Small intestine (tissue), 16 donors: ENCODE measurements around the gene PEAK3. TPM values are rescaled to one million over a fixed set of nuclear protein-coding genes. Genes with fewer than 3 reads are reported as not detected.

Experiments used
- DNase-seq, 2 donors: peaks; one replicate each; pipeline versions ENCODE4 v3.0.0 to v3.0.0-alpha.2; 2013
- FAIRE-seq: peaks from 2 replicates; lab custom pipeline; 2012; peaks lifted over from hg19 to GRCh38; lab: Jason Lieb, UNC
- H3K27ac ChIP-seq, 3 donors: one replicate each; pipeline ENCODE4 v1.5.1; 2013; ENCODE audit warnings: low read length in 2 of 3, mild to moderate bottlenecking in 2 of 3, control low read depth in 1 of 3, inconsistent platforms in 1 of 3, low read depth in 1 of 3, moderate library complexity in 1 of 3
- H3K27me3 ChIP-seq, 3 donors: one replicate each; pipeline ENCODE4 v1.6.1; 2013; ENCODE audit warnings: low read length in 3 of 3, inconsistent platforms in 1 of 3; ENCODE audit not compliant: control insufficient read depth in 3 of 3, insufficient read depth in 3 of 3
- H3K36me3 ChIP-seq, 3 donors: one replicate each; pipeline ENCODE4 v1.6.1; 2013; ENCODE audit warnings: low read length in 3 of 3, inconsistent platforms in 1 of 3, low read depth in 1 of 3, mild to moderate bottlenecking in 1 of 3, moderate library complexity in 1 of 3; ENCODE audit not compliant: control insufficient read depth in 3 of 3, insufficient read depth in 2 of 3
- H3K4me1 ChIP-seq, 3 donors: one replicate each; pipeline ENCODE4 v1.6.1; 2013; ENCODE audit warnings: low read length in 2 of 3, inconsistent platforms in 1 of 3, low read depth in 1 of 3, mild to moderate bottlenecking in 1 of 3, moderate library complexity in 1 of 3; ENCODE audit not compliant: control insufficient read depth in 3 of 3, insufficient read depth in 2 of 3
- H3K4me3 ChIP-seq, 3 donors: one replicate each; pipeline ENCODE4 v1.5.1; 2013; ENCODE audit warnings: low read length in 3 of 3, control low read depth in 1 of 3, inconsistent platforms in 1 of 3, low read depth in 1 of 3, mild to moderate bottlenecking in 1 of 3, moderate library complexity in 1 of 3
- H3K9me3 ChIP-seq, 2 donors: one replicate each; pipeline ENCODE4 v1.6.1; 2013; ENCODE audit warnings: low read depth in 1 of 2, low read length in 1 of 2; ENCODE audit not compliant: control insufficient read depth in 2 of 2, insufficient read depth in 1 of 2
- WGBS, 3 donors: extraction: QIAGEN DNeasy Blood & Tissue Kit; methylation state at CpG; one replicate each; pipeline ENCODE4 v1.1.7; 2013; 5-methylcytosine and 5-hydroxymethylcytosine counted together
- long read RNA-seq, 10 donors: transcript quantifications; one replicate each; lab custom pipeline, GENCODE V29; 2026
- polyA plus RNA-seq, 4 donors: library from polyadenylated mRNA; stranded (reverse) in 3 of 4; unstranded in 1 of 4; fragments of 200-250 nt in 3 of 4; fragments of 120-200 nt in 1 of 4; gene quantifications; one replicate each; pipeline versions ENCODE4 v1.2.1 to v1.2.3, GENCODE V29; 2013
- donor health status: healthy with polysubstance abuse.
- donor health status: control.
- donor health status: control.
- donor health status: Bipolar disorder and iron deficiency.
- donor health status: healthy.

The PEAK3 gene
- polyA plus RNA-seq: under 1 TPM in 3 of 4 donors, not detected in 1; 0.25 to 0.54 (median 0.46) TPM
- long read RNA-seq, donor 1: 0 reads
- long read RNA-seq, donor 2: 0 reads
- long read RNA-seq, donor 3: 0 reads
- long read RNA-seq, donor 4: 0 reads
- long read RNA-seq, donor 5: 0 reads
- long read RNA-seq, donor 6: 0 reads
- long read RNA-seq, donor 7: 0 reads
- long read RNA-seq, donor 8: 0 reads
- long read RNA-seq, donor 9: 0 reads
- long read RNA-seq, donor 10: 0 reads

GRCh38 chr19:2282062-2282861 lies at the start of gene PEAK3:
TSS of gene PEAK3 (minus strand) at chr19:2282175. CDS start at chr19:2280931, 1,244 bp downstream.
- no peaks in the 10 kb centered on the region for H3K36me3 ChIP-seq
- peaks cover 0 to 16% (median 0%) of the 10 kb centered on the region in 3 donors for H3K4me1 ChIP-seq
- 8 to 12% (median 11%) methylated on average over 37 to 41 of the region's 41 CpGs for WGBS, 3 donors
- peak within 1 kb of the TSS in 2 of 3 donors; percentile 28 to 58 for H3K27ac ChIP-seq
- H3K27me3 ChIP-seq: peaks cover 0 to 43% (median 0%) of the 10 kb centered on the region in 3 donors
- H3K9me3 ChIP-seq: no peaks in the 10 kb centered on the region
- peak within 1 kb of the TSS in 2 of 3 donors; percentile 10 to 27 for H3K4me3 ChIP-seq
- no peak for FAIRE-seq
- DNase-seq: peak; percentile 49 to 55

GRCh38 chr19:2330632-2331284 lies 48.8 kb upstream of the PEAK3 start:
- H3K4me1 ChIP-seq: peaks cover 2 to 63% (median 5%) of the 10 kb centered on the region in 3 donors
- WGBS, 3 donors: 21 to 60% (median 32%) methylated on average over 20 of the region's 20 CpGs
- peak; percentile 98 to 99 for DNase-seq

GRCh38 chr19:2330255-2330631 lies 48.3 kb upstream of the PEAK3 start:
- Histone ChIP-seq H3K36me3 (peaks cover 0 to 53% (median 3%) of the 10 kb centered on the region in 3 donors), H3K9me3 (peaks cover 0 to 4% of the 10 kb centered on the region in 2 donors), H3K27ac (peak overlapping the region; percentile 90 to 97 (median 96)), H3K4me1 (peaks cover 2 to 63% (median 5%) of the 10 kb centered on the region in 3 donors), H3K4me3 (peak overlapping the region in 1 of 3 donors; percentile 23), H3K27me3 (no peaks in the 10 kb centered on the region)
- WGBS, 3 donors: 16 to 59% (median 35%) methylated on average over 10 of the region's 10 CpGs
- FAIRE-seq (no peak), DNase-seq (no peak)

More at GRCh38 chr19:2330632-2331284, 48.8 kb upstream of the PEAK3 start:
- H3K36me3 ChIP-seq: peaks cover 0 to 53% (median 3%) of the 10 kb centered on the region in 3 donors
- H3K4me3 ChIP-seq: peak overlapping the region in 2 of 3 donors; percentile 13 to 29
- no peaks in the 10 kb centered on the region for H3K27me3 ChIP-seq
- H3K9me3 ChIP-seq: peaks cover 0 to 6% of the 10 kb centered on the region in 2 donors
- peak overlapping the region; percentile 90 to 97 (median 96) for H3K27ac ChIP-seq
- FAIRE-seq: no peak

- Histone ChIP-seq H3K36me3 (peaks cover 0 to 53% (median 3%) of the 10 kb centered on the region in 3 donors), H3K27me3 (no peaks in the 10 kb centered on the region), H3K4me1 (peaks cover 2 to 59% (median 5%) of the 10 kb centered on the region in 3 donors), H3K27ac (peak overlapping the region; percentile 92 to 97 (median 96)), H3K9me3 (no peaks in the 10 kb centered on the region), H3K4me3 (peak overlapping the region; percentile 86 to 94 (median 92))
- DNase-seq: peak; percentile 40 to 55
- FAIRE-seq: no peak
- 16 to 45% (median 38%) methylated on average over 13 of the region's 13 CpGs for WGBS, 3 donors
Measured at GRCh38 chr19:2329501-2329916, 47.5 kb upstream of the PEAK3 start.

GRCh38 chr19:2329149-2329478 lies 47.1 kb upstream of the PEAK3 start:
- Histone ChIP-seq H3K4me3 (peak overlapping the region; percentile 86 to 94 (median 92)), H3K9me3 (no peaks in the 10 kb centered on the region), H3K4me1 (peaks cover 2 to 55% (median 5%) of the 10 kb centered on the region in 3 donors), H3K36me3 (peaks cover under 1 to 53% (median 3%) of the 10 kb centered on the region in 3 donors), H3K27me3 (no peaks in the 10 kb centered on the region), H3K27ac (peak overlapping the region; percentile 92 to 97 (median 96))
- 1 to 6% (median 3%) methylated on average over 16 of the region's 16 CpGs for WGBS, 3 donors
- DNase-seq (peak; percentile 32 to 45), FAIRE-seq (no peak)

GRCh38 chr19:2328401-2329148 lies 46.6 kb upstream of the PEAK3 start, which contains the start of the genes LSM7 and SPPL2B:
TSS of gene LSM7 (minus strand) at chr19:2328586. CDS start at chr19:2328566, 20 bp downstream.
TSS of gene SPPL2B (plus strand) at chr19:2328684. CDS start at chr19:2328710, 26 bp downstream.
- FAIRE-seq (no peak), DNase-seq (peak; percentile 89 to 97)
- Histone ChIP-seq H3K4me3 (peak within 1 kb of the TSS; percentile 86 to 94 (median 92)), H3K9me3 (no peaks in the 10 kb centered on the region), H3K36me3 (peaks cover 3 to 55% (median 5%) of the 10 kb centered on the region in 3 donors), H3K27ac (peak within 1 kb of the TSS; percentile 92 to 97 (median 96)), H3K27me3 (no peaks in the 10 kb centered on the region), H3K4me1 (peaks cover 2 to 50% (median 5%) of the 10 kb centered on the region in 3 donors)
- 0% methylated on average over 85 to 89 of the region's 89 CpGs for WGBS, 3 donors

GRCh38 chr19:2327773-2328400 lies 45.9 kb upstream of the PEAK3 start:
- FAIRE-seq (no peak), DNase-seq (peak; percentile 79 to 87)
- Histone ChIP-seq H3K27me3 (no peaks in the 10 kb centered on the region), H3K4me3 (peak overlapping the region; percentile 86 to 94 (median 92)), H3K9me3 (no peaks in the 10 kb centered on the region), H3K36me3 (peaks cover 3 to 62% (median 8%) of the 10 kb centered on the region in 3 donors), H3K27ac (peak overlapping the region; percentile 45 to 97 (median 92)), H3K4me1 (peaks cover 2 to 44% (median 5%) of the 10 kb centered on the region in 3 donors)
- WGBS, 3 donors: 0 to 1% (median 1%) methylated on average over 18 of the region's 18 CpGs
